ENCODE data around the gene FIBP.
A peak's percentile ranks its signal among the peaks of the same experiment; 100 is the strongest.

FIBP gene

GRCh38 chr11:65866509-65867283 lies 21.6 kb downstream of the FIBP start:
- DNase-seq (ENCODE audit: insufficient read length) = no peak
- FAIRE-seq = no peak
- TF ChIP-seq POLR2AphosphoS5 (IDR thresholded peaks at IDR 0.05; ENCODE audit: low read depth, low read length) (no peak), POLR2A (IDR thresholded peaks at IDR 0.05; ENCODE audit: low read depth, low read length) (no peak)

- TF ChIP-seq POLR2AphosphoS5 (IDR thresholded peaks at IDR 0.05; ENCODE audit: low read depth, low read length) (no peak), POLR2A (IDR thresholded peaks at IDR 0.05; ENCODE audit: low read depth, low read length) (no peak), TAF1 (IDR thresholded peaks at IDR 0.05; ENCODE audit: borderline replicate concordance, low read depth, low read length) (no peak)
- FAIRE-seq (no peak), DNase-seq (ENCODE audit: insufficient read length) (no peak)
Observed at GRCh38 chr11:65865550-65866172, 22.6 kb downstream of the FIBP start.

- no peak for TF ChIP-seq POLR2A (IDR thresholded peaks at IDR 0.05; ENCODE audit: low read depth, low read length)
- FAIRE-seq (no peak), DNase-seq (ENCODE audit: insufficient read length) (no peak)
Observed at GRCh38 chr11:65864706-65865471, 23.4 kb downstream of the FIBP start.

GRCh38 chr11:65863889-65864705 lies 24.2 kb downstream of the FIBP start:
- DNase-seq (ENCODE audit: insufficient read length) (no peak), FAIRE-seq (no peak)
- TF ChIP-seq TAF1 (IDR thresholded peaks at IDR 0.05; ENCODE audit: borderline replicate concordance, low read depth, low read length) (no peak), POLR2A (IDR thresholded peaks at IDR 0.05; ENCODE audit: low read depth, low read length) (0 out of 2 replicates have a peak, but pooled peaks have one; percentile 5), POLR2AphosphoS5 (IDR thresholded peaks at IDR 0.05; ENCODE audit: low read depth, low read length) (peak; percentile 15; the same call in 1 of the 2 replicates)

- TF ChIP-seq POLR2AphosphoS5 (IDR thresholded peaks at IDR 0.05; ENCODE audit: low read depth, low read length) (peak; percentile 21; the same call in 1 of the 2 replicates), POLR2A (IDR thresholded peaks at IDR 0.05; ENCODE audit: low read depth, low read length) (peak; percentile 48; the same call in 1 of the 2 replicates), TAF1 (IDR thresholded peaks at IDR 0.05; ENCODE audit: borderline replicate concordance, low read depth, low read length) (no peak)
- FAIRE-seq = no peak
- no peak for DNase-seq (ENCODE audit: insufficient read length)
Observed at GRCh38 chr11:65862941-65863888, 25.1 kb downstream of the FIBP start.

GRCh38 chr11:65862191-65862735 lies 26.0 kb downstream of the FIBP start:
- FAIRE-seq = no peak
- TF ChIP-seq POLR2AphosphoS5 (IDR thresholded peaks at IDR 0.05; ENCODE audit: low read depth, low read length) = no peak
- TF ChIP-seq TAF1 (IDR thresholded peaks at IDR 0.05; ENCODE audit: borderline replicate concordance, low read depth, low read length) = no peak
- TF ChIP-seq POLR2A (IDR thresholded peaks at IDR 0.05; ENCODE audit: low read depth, low read length) = no peak

GRCh38 chr11:65861533-65862183 lies 26.6 kb downstream of the FIBP start:
- no peak for TF ChIP-seq POLR2A (IDR thresholded peaks at IDR 0.05; ENCODE audit: low read depth, low read length)
- no peak for TF ChIP-seq POLR2AphosphoS5 (IDR thresholded peaks at IDR 0.05; ENCODE audit: low read depth, low read length)
- TF ChIP-seq TAF1 (IDR thresholded peaks at IDR 0.05; ENCODE audit: borderline replicate concordance, low read depth, low read length) = no peak
- DNase-seq (ENCODE audit: insufficient read length) = peak; percentile 7
- peak; percentile 56 for FAIRE-seq

More at GRCh38 chr11:65862191-65862735, 26.0 kb downstream of the FIBP start:
- no peak for DNase-seq (ENCODE audit: insufficient read length)

GRCh38 chr11:65861165-65861505 lies 27.1 kb downstream of the FIBP start:
- FAIRE-seq (no peak), DNase-seq (ENCODE audit: insufficient read length) (no peak)
- TF ChIP-seq POLR2AphosphoS5 (IDR thresholded peaks at IDR 0.05; ENCODE audit: low read depth, low read length) (no peak), TAF1 (IDR thresholded peaks at IDR 0.05; ENCODE audit: borderline replicate concordance, low read depth, low read length) (no peak), POLR2A (IDR thresholded peaks at IDR 0.05; ENCODE audit: low read depth, low read length) (no peak)

- TF ChIP-seq POLR2AphosphoS5 (IDR thresholded peaks at IDR 0.05; ENCODE audit: low read depth, low read length) (peak; percentile 28; the same call in 1 of the 2 replicates), TAF1 (IDR thresholded peaks at IDR 0.05; ENCODE audit: borderline replicate concordance, low read depth, low read length) (peak; percentile 69; the same call in 1 of the 2 replicates), POLR2A (IDR thresholded peaks at IDR 0.05; ENCODE audit: low read depth, low read length) (peak; percentile 69; the same call in 1 of the 2 replicates)
- FAIRE-seq (no peak), DNase-seq (ENCODE audit: insufficient read length) (peak; percentile 95)
Observed at GRCh38 chr11:65860278-65861164, 27.8 kb downstream of the FIBP start, which contains the start of gene MUS81. Gene MUS81 (plus strand): TSS chr11:65860433. CDS start chr11:65860754, 321 bp downstream.

Measured in GM12892 (cell line).